Keratinocyte (primary cell): ENCODE results near the gene YIPF2.

Source experiments
- EZH2 ChIP-seq: IDR thresholded peaks from one replicate; pipeline ENCODE4 v1.6.1; 2012; ENCODE audit warnings: inconsistent platforms, mild to moderate bottlenecking, low read length, moderate library complexity
- TF ChIP-seq, protein P1 (sequence below), 3 experiments: IDR thresholded peaks in 1 of 3; conservative IDR thresholded peaks in 1 of 3; optimal IDR thresholded peaks in 1 of 3; 2 replicates in 2 of 3; 3 replicates in 1 of 3; pipeline versions ENCODE3 to v1.5.1; 2011; ENCODE audit warnings: low read length in 3 of 3, mild to moderate bottlenecking in 3 of 3, moderate library complexity in 2 of 3, control low read depth in 1 of 3, inconsistent platforms in 1 of 3; ENCODE audit not compliant: insufficient read depth in 2 of 3; ENCODE audit errors: extremely low read depth in 1 of 3

DNA sequence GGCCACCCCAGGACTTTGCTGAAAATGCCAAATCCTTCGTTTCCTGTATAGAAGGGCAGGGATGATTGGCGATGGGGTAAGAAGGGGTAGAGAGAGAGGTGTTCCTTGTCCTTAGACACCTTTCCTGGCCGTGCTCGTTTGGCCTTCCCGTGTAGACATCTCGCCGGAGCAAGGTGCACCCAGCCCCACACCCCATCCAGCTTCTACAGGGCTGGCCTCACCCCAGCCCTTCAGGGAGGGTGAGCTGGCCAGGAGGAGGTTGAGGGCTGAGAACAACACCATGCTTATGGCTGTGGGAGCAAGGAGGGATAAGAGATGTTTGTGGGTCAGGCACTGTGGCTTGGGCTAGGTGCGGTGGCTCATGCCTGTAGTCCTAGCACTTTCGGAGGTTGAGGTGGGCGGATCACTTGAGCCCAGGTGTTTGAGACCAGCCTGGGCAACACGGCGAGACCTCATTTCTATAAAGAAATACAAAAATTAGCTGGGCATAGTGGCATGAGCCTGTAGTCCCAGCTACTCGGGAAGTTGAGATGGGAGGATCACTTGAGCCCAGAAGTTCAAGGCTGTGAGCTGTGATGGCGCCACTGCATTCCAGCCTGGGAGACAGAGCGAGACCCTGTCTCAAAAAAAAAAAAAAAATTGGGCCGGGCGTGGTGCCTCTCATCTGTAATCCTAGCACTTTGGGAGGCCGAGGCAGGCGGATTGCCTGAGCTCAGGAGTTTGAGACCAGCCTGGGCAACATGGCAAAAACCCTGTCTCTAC lies 47.9 kb upstream of the YIPF2 start:
- TF ChIP-seq, protein P1, sequence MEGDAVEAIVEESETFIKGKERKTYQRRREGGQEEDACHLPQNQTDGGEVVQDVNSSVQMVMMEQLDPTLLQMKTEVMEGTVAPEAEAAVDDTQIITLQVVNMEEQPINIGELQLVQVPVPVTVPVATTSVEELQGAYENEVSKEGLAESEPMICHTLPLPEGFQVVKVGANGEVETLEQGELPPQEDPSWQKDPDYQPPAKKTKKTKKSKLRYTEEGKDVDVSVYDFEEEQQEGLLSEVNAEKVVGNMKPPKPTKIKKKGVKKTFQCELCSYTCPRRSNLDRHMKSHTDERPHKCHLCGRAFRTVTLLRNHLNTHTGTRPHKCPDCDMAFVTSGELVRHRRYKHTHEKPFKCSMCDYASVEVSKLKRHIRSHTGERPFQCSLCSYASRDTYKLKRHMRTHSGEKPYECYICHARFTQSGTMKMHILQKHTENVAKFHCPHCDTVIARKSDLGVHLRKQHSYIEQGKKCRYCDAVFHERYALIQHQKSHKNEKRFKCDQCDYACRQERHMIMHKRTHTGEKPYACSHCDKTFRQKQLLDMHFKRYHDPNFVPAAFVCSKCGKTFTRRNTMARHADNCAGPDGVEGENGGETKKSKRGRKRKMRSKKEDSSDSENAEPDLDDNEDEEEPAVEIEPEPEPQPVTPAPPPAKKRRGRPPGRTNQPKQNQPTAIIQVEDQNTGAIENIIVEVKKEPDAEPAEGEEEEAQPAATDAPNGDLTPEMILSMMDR (optimal IDR thresholded peaks at IDR 0.05 in 1 of 3, IDR thresholded peaks at IDR 0.05 in 1 of 3, conservative IDR thresholded peaks at IDR 0.05 in 1 of 3; ENCODE audit: extremely low read depth in 1 of 3, insufficient read depth in 2 of 3, low read length in 3 of 3), result no peak
- TF ChIP-seq EZH2, result no peak
